Breast epithelium (tissue), 4 donors: ENCODE results near the gene RHEB. TPM values are rescaled to one million over a fixed set of nuclear protein-coding genes. Genes with fewer than 3 reads are reported as not detected.

Source experiments
- DNase-seq, 2 donors: peaks; one replicate each; pipeline ENCODE4 v3.0.0-alpha.2; 2019; ENCODE audit warnings: low spot score in 2 of 2
- H3K27ac ChIP-seq, 2 donors: fragments of 200-600 bp; sonication (generic) in 1 of 2; one replicate each; pipeline ENCODE4 v1.5.1; 2016 to 2019; ENCODE audit warnings: mild to moderate bottlenecking in 1 of 2
- H3K27me3 ChIP-seq, 2 donors: fragments of 200-600 bp; sonication (generic) in 1 of 2; one replicate each; pipeline versions ENCODE4 v1.5.1 to v1.6.0; 2017 to 2019; ENCODE audit warnings: control low read depth in 1 of 2, mild to moderate bottlenecking in 1 of 2
- H3K36me3 ChIP-seq: fragments of 200-600 bp; one replicate; pipeline ENCODE4 v1.5.1; 2019
- H3K4me1 ChIP-seq, 2 donors: fragments of 200-600 bp; sonication (generic); one replicate each; pipeline ENCODE4 v1.5.1; 2016 to 2019; ENCODE audit warnings: control low read depth in 1 of 2
- H3K4me3 ChIP-seq, 3 donors: fragments of 200-600 bp; sonication (generic); 1 replicate in 2 of 3; 2 replicates in 1 of 3; pipeline ENCODE4 v1.5.1; 2016 to 2019; ENCODE audit warnings: mild to moderate bottlenecking in 3 of 3, moderate library complexity in 2 of 3
- H3K9me3 ChIP-seq, 2 donors: fragments of 200-600 bp; sonication (generic) in 1 of 2; one replicate each; pipeline ENCODE4 v1.5.1; 2016 to 2019; ENCODE audit warnings: control low read depth in 1 of 2
- POLR2A ChIP-seq: fragments of 450-650 bp; IDR thresholded peaks from one replicate; pipeline ENCODE4 v1.6.1; 2016; ENCODE audit warnings: antibody characterized with exemption, mild to moderate bottlenecking, moderate library complexity
- POLR2AphosphoS5 ChIP-seq, 3 donors: sonication (generic); formaldehyde crosslinking; IDR thresholded peaks; one replicate each; pipeline ENCODE4 v1.6.1; 2017; ENCODE audit warnings: antibody characterized with exemption in 3 of 3
- intact Hi-C: fragments of 100-400 bp; cut with DNase I; formaldehyde crosslinking; loops from one replicate; pipeline ENCODE4 v1.15.1; 2023; ENCODE audit warnings: low total_unique reads
- total RNA-seq, 3 donors: library from RNA; depleted of rRNA; stranded (reverse); fragments of >200 nt; gene quantifications; one replicate each; pipeline ENCODE4 v1.1.0, GENCODE V29; 2016
- TF ChIP-seq, protein P1 (sequence below), 3 donors: fragments of 450-650 bp; IDR thresholded peaks; one replicate each; pipeline ENCODE4 v1.5.1; 2016 to 2017; ENCODE audit warnings: antibody characterized with exemption in 3 of 3, mild to moderate bottlenecking in 3 of 3, moderate library complexity in 3 of 3

Gene RHEB
- total RNA-seq, 3 donors from 2014 or later, result 89.3 to 99.3 (median 95.0) TPM

DNA sequence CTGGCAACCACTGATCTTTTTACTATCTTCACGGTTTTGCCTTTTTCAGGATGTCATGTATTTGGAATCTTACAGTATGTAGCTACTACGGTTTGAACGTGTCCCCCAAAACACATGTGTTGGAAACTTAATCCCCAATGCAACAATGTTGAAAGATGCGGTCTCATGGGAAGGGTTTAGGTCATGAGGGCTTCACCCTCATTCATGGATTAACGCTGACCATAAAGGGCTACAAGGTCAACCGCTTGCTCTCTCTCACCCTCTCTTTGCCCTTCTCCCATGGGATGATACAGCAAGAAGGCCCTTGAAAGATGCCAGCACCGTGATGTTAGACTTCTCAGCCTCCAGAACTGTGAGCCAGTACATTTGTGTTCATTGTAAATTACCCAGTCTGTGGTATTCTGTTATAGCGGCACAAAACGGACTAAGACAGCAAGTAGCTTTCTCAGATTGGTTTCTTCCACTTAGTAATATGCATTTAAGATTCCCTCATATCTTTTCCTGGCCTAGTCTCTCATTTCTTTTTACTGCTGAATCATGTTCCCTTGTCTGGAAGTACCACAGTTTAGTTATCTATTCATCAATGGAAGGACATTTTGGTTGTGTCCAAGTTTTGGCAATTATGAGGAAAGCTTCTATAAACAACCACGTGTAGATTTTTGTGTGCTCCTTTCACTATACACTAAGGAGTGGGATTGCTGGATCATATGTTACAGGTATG lies 76.8 kb downstream of the RHEB start:
- TF ChIP-seq, protein P1, sequence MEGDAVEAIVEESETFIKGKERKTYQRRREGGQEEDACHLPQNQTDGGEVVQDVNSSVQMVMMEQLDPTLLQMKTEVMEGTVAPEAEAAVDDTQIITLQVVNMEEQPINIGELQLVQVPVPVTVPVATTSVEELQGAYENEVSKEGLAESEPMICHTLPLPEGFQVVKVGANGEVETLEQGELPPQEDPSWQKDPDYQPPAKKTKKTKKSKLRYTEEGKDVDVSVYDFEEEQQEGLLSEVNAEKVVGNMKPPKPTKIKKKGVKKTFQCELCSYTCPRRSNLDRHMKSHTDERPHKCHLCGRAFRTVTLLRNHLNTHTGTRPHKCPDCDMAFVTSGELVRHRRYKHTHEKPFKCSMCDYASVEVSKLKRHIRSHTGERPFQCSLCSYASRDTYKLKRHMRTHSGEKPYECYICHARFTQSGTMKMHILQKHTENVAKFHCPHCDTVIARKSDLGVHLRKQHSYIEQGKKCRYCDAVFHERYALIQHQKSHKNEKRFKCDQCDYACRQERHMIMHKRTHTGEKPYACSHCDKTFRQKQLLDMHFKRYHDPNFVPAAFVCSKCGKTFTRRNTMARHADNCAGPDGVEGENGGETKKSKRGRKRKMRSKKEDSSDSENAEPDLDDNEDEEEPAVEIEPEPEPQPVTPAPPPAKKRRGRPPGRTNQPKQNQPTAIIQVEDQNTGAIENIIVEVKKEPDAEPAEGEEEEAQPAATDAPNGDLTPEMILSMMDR (IDR thresholded peaks at IDR 0.05), result no peak
- peak in 1 of 3 donors; percentile 27 for TF ChIP-seq POLR2AphosphoS5 (IDR thresholded peaks at IDR 0.05)
- H3K27ac ChIP-seq, result peak overlapping the region; percentile 48 to 83
- H3K4me1 ChIP-seq, result peaks cover 10 to 17% of the 10 kb centered on the region in 2 donors
- DNase-seq, result no peak
- intact Hi-C loops, result no loop called here
- no peaks in the 10 kb centered on the region for H3K9me3 ChIP-seq
- H3K36me3 ChIP-seq, result no peaks in the 10 kb centered on the region
- H3K27me3 ChIP-seq, result no peaks in the 10 kb centered on the region
- no peak overlapping the region for H3K4me3 ChIP-seq

DNA sequence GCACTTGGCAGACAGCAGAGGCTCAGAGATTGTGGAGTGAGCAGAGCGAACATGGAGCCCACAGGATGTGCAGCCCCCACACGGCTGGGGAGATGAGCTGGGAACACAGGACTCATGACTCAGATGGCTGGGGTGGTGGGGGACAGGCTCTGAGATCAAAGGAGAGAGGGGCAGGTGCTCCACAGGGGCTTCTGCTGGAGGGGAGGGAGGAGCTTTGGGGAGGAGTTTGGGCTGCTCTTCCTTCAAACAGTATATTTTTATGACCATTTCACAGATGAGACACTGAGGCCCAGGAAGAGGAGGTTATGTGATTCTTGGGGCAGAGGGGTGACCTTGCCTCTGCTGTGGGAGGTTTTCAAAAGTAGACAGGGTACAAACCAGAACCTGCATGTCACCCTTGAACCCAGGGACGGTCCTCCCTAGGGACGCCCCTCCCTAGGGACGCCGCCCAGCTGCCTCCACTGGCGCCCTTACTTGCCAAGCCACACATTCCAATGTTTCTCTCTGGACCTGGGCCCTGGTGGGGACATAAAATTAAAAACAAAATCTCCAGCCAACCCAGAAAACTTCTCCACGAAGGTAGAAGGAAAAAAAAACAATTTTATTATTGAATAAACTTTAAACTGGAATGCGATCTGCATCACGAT lies 78.8 kb downstream of the RHEB start:
- Histone ChIP-seq H3K4me3 (peak overlapping the region in 1 of 3 donors; percentile 25), H3K4me1 (peaks cover 10 to 17% of the 10 kb centered on the region in 2 donors), H3K36me3 (no peaks in the 10 kb centered on the region), H3K27me3 (no peaks in the 10 kb centered on the region), H3K9me3 (no peaks in the 10 kb centered on the region), H3K27ac (peak overlapping the region; percentile 83 to 90)
- intact Hi-C loops, result no loop called here
- DNase-seq, result peak in 1 of 2 donors; percentile 54
- TF ChIP-seq POLR2AphosphoS5 (IDR thresholded peaks at IDR 0.05) (no peak), POLR2A (no peak)
- TF ChIP-seq, protein P1 (IDR thresholded peaks at IDR 0.05), result no peak

DNA sequence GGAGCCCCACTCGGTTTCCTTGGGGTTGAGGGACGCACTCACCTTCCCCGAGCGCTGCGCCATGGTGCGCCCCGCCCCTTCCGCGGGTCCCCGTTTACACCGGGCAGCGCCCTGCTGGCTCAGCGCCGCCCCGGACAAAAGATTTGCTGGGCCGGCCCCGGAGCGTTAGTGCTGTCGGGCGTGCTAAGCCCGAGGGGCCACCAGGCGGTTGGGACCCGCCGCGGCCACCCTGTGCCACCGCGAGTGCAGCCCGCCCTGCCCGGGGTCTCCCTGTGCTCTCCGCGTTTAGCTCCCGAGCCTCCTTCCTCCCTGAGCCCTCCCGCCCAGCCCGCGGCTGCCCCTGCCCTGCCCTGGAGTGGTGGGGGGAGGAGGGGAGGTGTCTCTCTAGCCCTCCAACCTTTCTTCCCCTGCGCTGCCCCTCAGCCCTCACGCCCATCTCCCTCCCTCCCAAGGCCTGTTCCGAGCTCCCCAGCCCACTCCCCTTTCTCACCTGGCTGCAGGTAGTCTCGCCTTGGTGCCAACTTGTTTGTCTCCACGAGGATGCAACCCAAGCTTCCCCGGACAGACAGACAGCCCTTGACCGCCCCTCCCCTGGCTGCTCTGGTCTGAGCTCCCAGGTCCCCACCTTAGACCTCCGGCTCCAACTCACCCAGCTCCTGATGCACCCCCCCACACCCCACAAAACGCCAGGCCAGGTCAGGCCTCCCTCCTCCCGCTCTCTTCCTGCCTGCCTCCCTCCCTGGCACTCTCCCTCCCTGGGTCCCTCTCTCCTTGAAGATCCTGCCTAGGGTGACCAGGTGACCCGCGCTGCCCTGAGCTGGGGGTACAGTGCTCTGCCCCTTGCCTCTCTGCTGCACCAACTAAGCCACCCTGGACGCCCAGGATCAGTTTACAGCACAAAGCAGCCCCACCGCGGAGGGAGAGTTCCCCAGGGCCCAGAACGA lies 79.6 kb downstream of the RHEB start, which contains the start of gene CRYGN:
Gene CRYGN (minus strand): TSS at position 287 of the 944 bp plus-strand sequence. CDS start 224 bp downstream, at position 63.
- Histone ChIP-seq H3K9me3 (no peaks in the 10 kb centered on the region), H3K36me3 (no peaks in the 10 kb centered on the region), H3K27me3 (no peaks in the 10 kb centered on the region), H3K4me3 (peak within 1 kb of the TSS; percentile 12 to 56 (median 26)), H3K27ac (peak within 1 kb of the TSS; percentile 83 to 90), H3K4me1 (peaks cover 10 to 17% of the 10 kb centered on the region in 2 donors)
- no peak for DNase-seq
- intact Hi-C loops, result no loop called here
- TF ChIP-seq POLR2AphosphoS5 (IDR thresholded peaks at IDR 0.05), result no peak
- TF ChIP-seq, protein P1 (IDR thresholded peaks at IDR 0.05), result no peak
- TF ChIP-seq POLR2A, result no peak

DNA sequence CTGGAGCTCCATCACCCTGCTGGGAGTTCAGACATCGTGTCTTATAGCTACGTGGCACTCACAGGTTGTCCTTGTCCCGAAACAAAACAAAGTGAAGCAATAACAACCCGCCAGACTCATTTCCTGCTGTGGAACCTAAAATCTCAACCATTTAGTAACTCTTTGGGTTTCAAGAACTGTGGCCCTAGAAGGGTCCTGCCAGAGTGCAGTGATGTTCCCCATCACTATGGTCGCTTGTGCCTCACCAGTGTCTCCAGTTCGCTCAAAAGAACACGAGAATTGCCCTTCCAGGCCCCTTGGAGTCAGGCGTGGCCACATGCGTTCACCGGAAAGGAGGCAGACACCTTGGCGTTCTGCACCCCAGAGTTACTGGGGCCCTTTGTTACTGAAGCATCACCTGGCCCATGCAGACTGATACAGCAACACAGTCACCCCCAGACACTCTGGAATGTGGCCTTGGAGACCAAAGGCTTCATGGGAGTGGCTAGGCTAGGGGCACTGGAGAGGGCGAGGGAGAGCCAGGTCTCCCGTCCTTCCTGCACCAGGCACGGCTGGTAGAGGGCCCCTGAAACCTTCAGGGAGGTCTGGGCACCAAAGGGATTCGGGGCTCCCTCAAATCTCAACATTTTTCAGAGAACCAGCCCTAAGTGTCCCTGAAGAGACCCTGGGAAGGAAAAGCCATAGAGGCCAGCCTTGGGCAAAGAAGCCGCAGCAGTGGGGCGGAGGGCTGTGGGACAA lies 80.7 kb downstream of the RHEB start:
- no peak overlapping the region for H3K4me3 ChIP-seq
- no peaks in the 10 kb centered on the region for H3K36me3 ChIP-seq
- H3K9me3 ChIP-seq, result no peaks in the 10 kb centered on the region
- H3K27me3 ChIP-seq, result no peaks in the 10 kb centered on the region
- peaks cover 10 to 17% of the 10 kb centered on the region in 2 donors for H3K4me1 ChIP-seq
- DNase-seq, result no peak
- no peak for TF ChIP-seq POLR2AphosphoS5 (IDR thresholded peaks at IDR 0.05)
- intact Hi-C loops, result no loop called here
- peak overlapping the region; percentile 83 to 90 for H3K27ac ChIP-seq
